Measurements from ENCODE around the gene CARMIL3. TPM values are rescaled to one million over a fixed set of nuclear protein-coding genes. Genes with fewer than 3 reads are reported as not detected.

The CARMIL3 gene
- total RNA-seq, 1 donor from 2014 or later, result 1.2 TPM

- Histone ChIP-seq H3K4me3 (no peak overlapping the region), H3K4me1 (peaks cover 6% of the 10 kb centered on the region), H3K9me3 (no peaks in the 10 kb centered on the region), H3K27ac (no peak overlapping the region), H3K36me3 (no peaks in the 10 kb centered on the region), H3K27me3 (no peaks in the 10 kb centered on the region)
- intact Hi-C loops (cut with DNase I), result no loop called here
- no peak for TF ChIP-seq POLR2AphosphoS5 (IDR thresholded peaks at IDR 0.05; ENCODE audit: insufficient read depth in 1 of 2, low read depth in 1 of 2)
- TF ChIP-seq CTCF (IDR thresholded peaks at IDR 0.05), result no peak
- TF ChIP-seq POLR2A (IDR thresholded peaks at IDR 0.05), result no peak
- no peak for DNase-seq (ENCODE audit: extremely low spot score in 2 of 2)
Measured at GRCh38 chr14:24110060-24110459, 58.3 kb downstream of the CARMIL3 start.

- H3K4me3 ChIP-seq, result no peak overlapping the region
- no peaks in the 10 kb centered on the region for H3K36me3 ChIP-seq
- H3K27me3 ChIP-seq, result no peaks in the 10 kb centered on the region
- no peak for DNase-seq (ENCODE audit: extremely low spot score in 2 of 2)
- no peak for TF ChIP-seq POLR2A (IDR thresholded peaks at IDR 0.05)
- no peak for TF ChIP-seq POLR2AphosphoS5 (IDR thresholded peaks at IDR 0.05; ENCODE audit: insufficient read depth in 1 of 2, low read depth in 1 of 2)
- no peak for TF ChIP-seq CTCF (IDR thresholded peaks at IDR 0.05)
- H3K27ac ChIP-seq, result no peak overlapping the region
- H3K4me1 ChIP-seq, result peaks cover 10% of the 10 kb centered on the region
- intact Hi-C loops (cut with DNase I), result no loop called here
- no peaks in the 10 kb centered on the region for H3K9me3 ChIP-seq
Measured at GRCh38 chr14:24110523-24110922, 58.7 kb downstream of the CARMIL3 start.

- Histone ChIP-seq H3K9me3 (no peaks in the 10 kb centered on the region), H3K36me3 (peaks cover 0 to 17% of the 10 kb centered on the region in 2 donors), H3K27ac (peak overlapping the region; percentile 98), H3K27me3 (no peaks in the 10 kb centered on the region), H3K4me1 (peaks cover 26% of the 10 kb centered on the region), H3K4me3 (peak overlapping the region; percentile 84 to 86)
- intact Hi-C loops (cut with DNase I), result no loop called here
- DNase-seq (ENCODE audit: extremely low spot score in 2 of 2), result no peak
- TF ChIP-seq POLR2AphosphoS5 (IDR thresholded peaks at IDR 0.05; ENCODE audit: insufficient read depth in 1 of 2, low read depth in 1 of 2) (no peak), POLR2A (IDR thresholded peaks at IDR 0.05) (no peak), CTCF (IDR thresholded peaks at IDR 0.05) (no peak)
Measured at GRCh38 chr14:24113379-24113800, 61.6 kb downstream of the CARMIL3 start.

- Histone ChIP-seq H3K36me3 (peaks cover 0 to 21% of the 10 kb centered on the region in 2 donors), H3K9me3 (no peaks in the 10 kb centered on the region), H3K27ac (peak overlapping the region; percentile 98), H3K4me3 (peak overlapping the region; percentile 84 to 86), H3K27me3 (no peaks in the 10 kb centered on the region), H3K4me1 (peaks cover 26% of the 10 kb centered on the region)
- intact Hi-C loops (cut with DNase I), result loop anchor here (2.0 kb wide), 1 partner anchor 27 kb away; the partner anchor contains the start of gene EMC9
- DNase-seq (ENCODE audit: extremely low spot score in 2 of 2), result peak in 1 of 2 donors; percentile 97
- TF ChIP-seq POLR2A (IDR thresholded peaks at IDR 0.05) (peak in 1 of 2 donors; percentile 36), POLR2AphosphoS5 (IDR thresholded peaks at IDR 0.05; ENCODE audit: insufficient read depth in 1 of 2, low read depth in 1 of 2) (peak in 1 of 2 donors; percentile 64), CTCF (IDR thresholded peaks at IDR 0.05) (peak in 1 of 3 experiments; percentile 3)
Measured at GRCh38 chr14:24113801-24114531, 62.2 kb downstream of the CARMIL3 start.

Data from vagina (tissue), 2 donors.